Esophagus (tissue), 2 donors: Measurements from ENCODE around the gene E2F1. TPM values are rescaled to one million over a fixed set of nuclear protein-coding genes. Genes with fewer than 3 reads are reported as not detected.

Source experiments
- H3K27ac ChIP-seq, 2 donors: one replicate each; pipeline ENCODE4 v1.5.1; 2013; ENCODE audit warnings: low read depth in 2 of 2, mild to moderate bottlenecking in 2 of 2, inconsistent platforms in 1 of 2, low read length in 1 of 2, moderate library complexity in 1 of 2
- H3K27me3 ChIP-seq, 2 donors: one replicate each; pipeline ENCODE4 v1.6.1; 2013; ENCODE audit warnings: low read length in 2 of 2, control low read depth in 1 of 2, mild to moderate bottlenecking in 1 of 2; ENCODE audit not compliant: insufficient read depth in 2 of 2, control insufficient read depth in 1 of 2
- H3K36me3 ChIP-seq, 2 donors: one replicate each; pipeline ENCODE4 v1.6.1; 2013; ENCODE audit warnings: low read length in 1 of 2; ENCODE audit not compliant: control insufficient read depth in 2 of 2, insufficient read depth in 2 of 2
- H3K4me1 ChIP-seq, 2 donors: one replicate each; pipeline ENCODE4 v1.6.1; 2013; ENCODE audit warnings: low read length in 1 of 2; ENCODE audit not compliant: control insufficient read depth in 2 of 2, insufficient read depth in 2 of 2
- H3K4me3 ChIP-seq, 2 donors: one replicate each; pipeline ENCODE4 v1.5.1; 2013; ENCODE audit warnings: low read length in 2 of 2, mild to moderate bottlenecking in 2 of 2, low read depth in 1 of 2, moderate library complexity in 1 of 2
- H3K9me3 ChIP-seq, 2 donors: one replicate each; pipeline ENCODE4 v1.6.1; 2013; ENCODE audit warnings: mild to moderate bottlenecking in 2 of 2, low read depth in 1 of 2, low read length in 1 of 2, moderate library complexity in 1 of 2; ENCODE audit not compliant: control insufficient read depth in 2 of 2, insufficient read depth in 1 of 2
- WGBS, 2 donors: extraction: QIAGEN DNeasy Blood & Tissue Kit; methylation state at CpG; one replicate each; pipeline ENCODE4 v1.1.7; 2013; 5-methylcytosine and 5-hydroxymethylcytosine counted together
- polyA plus RNA-seq, 2 donors: library from polyadenylated mRNA; stranded (reverse); fragments of 200-250 nt; gene quantifications; one replicate each; pipeline ENCODE4 v1.2.3, GENCODE V29; 2013
- donor health status: healthy with polysubstance abuse.
- donor health status: Bipolar disorder and iron deficiency.

The E2F1 gene
- polyA plus RNA-seq, 2 donors = 6.4 to 6.7 TPM

GRCh38 chr20:33629979-33630378 is 56.2 kb downstream of the E2F1 start:
- Histone ChIP-seq H3K4me1 (no peaks in the 10 kb centered on the region), H3K4me3 (no peak overlapping the region), H3K36me3 (peaks cover 8 to 18% of the 10 kb centered on the region in 2 donors), H3K9me3 (no peaks in the 10 kb centered on the region), H3K27ac (no peak overlapping the region), H3K27me3 (no peaks in the 10 kb centered on the region)
- 89 to 92% methylated on average over 5 of the region's 5 CpGs for WGBS, 2 donors

GRCh38 chr20:33629533-33629932 is 56.7 kb downstream of the E2F1 start:
- 96% methylated on average over 10 of the region's 10 CpGs for WGBS, 2 donors
- Histone ChIP-seq H3K27me3 (no peaks in the 10 kb centered on the region), H3K4me1 (no peaks in the 10 kb centered on the region), H3K36me3 (peaks cover 8 to 22% of the 10 kb centered on the region in 2 donors), H3K27ac (no peak overlapping the region), H3K4me3 (no peak overlapping the region), H3K9me3 (no peaks in the 10 kb centered on the region)

GRCh38 chr20:33627577-33628216 is 58.5 kb downstream of the E2F1 start:
- H3K27ac ChIP-seq = no peak overlapping the region
- 96 to 97% methylated on average over 4 of the region's 4 CpGs for WGBS, 2 donors
- H3K36me3 ChIP-seq = peaks cover 12 to 30% of the 10 kb centered on the region in 2 donors
- H3K4me3 ChIP-seq = no peak overlapping the region
- no peaks in the 10 kb centered on the region for H3K27me3 ChIP-seq
- peaks cover 0 to 4% of the 10 kb centered on the region in 2 donors for H3K4me1 ChIP-seq
- H3K9me3 ChIP-seq = no peaks in the 10 kb centered on the region

GRCh38 chr20:33626190-33626589 is 60.0 kb downstream of the E2F1 start:
- Histone ChIP-seq H3K27ac (no peak overlapping the region), H3K9me3 (no peaks in the 10 kb centered on the region), H3K4me1 (peaks cover 0 to 4% of the 10 kb centered on the region in 2 donors), H3K36me3 (peaks cover 12 to 30% of the 10 kb centered on the region in 2 donors), H3K27me3 (no peaks in the 10 kb centered on the region), H3K4me3 (no peak overlapping the region)
- WGBS, 2 donors = 95 to 98% methylated on average over 4 of the region's 4 CpGs

Other genes starting within 250 kb of the E2F1 start
- 10 to 100 TPM in 1 of 2 donors, 1 to 10 TPM in 1; 6.1 to 10.9 TPM for gene SNTA1, start 242.6 kb downstream of the E2F1 start, polyA plus RNA-seq
- gene CBFA2T2, start 196.3 kb downstream of the E2F1 start, polyA plus RNA-seq = 1 to 10 TPM; 4.7 to 8.5 TPM
- under 1 TPM; 0.02 to 0.04 TPM for gene C20orf144, start 24.1 kb downstream of the E2F1 start, polyA plus RNA-seq
- 1 to 10 TPM; 1.4 to 2.8 TPM for gene ACTL10, start 19.4 kb downstream of the E2F1 start, polyA plus RNA-seq
- gene NECAB3, start 12.0 kb downstream of the E2F1 start, polyA plus RNA-seq = 10 to 100 TPM; 13.5 to 18.4 TPM
- gene PXMP4, start 33.9 kb upstream of the E2F1 start, polyA plus RNA-seq = 1 to 10 TPM; 5.4 to 5.8 TPM
- 1 to 10 TPM; 2.6 to 4.5 TPM for gene ZNF341, start 45.6 kb upstream of the E2F1 start, polyA plus RNA-seq
- gene CHMP4B, start 125.0 kb upstream of the E2F1 start, polyA plus RNA-seq = 100 to 1,000 TPM; 116 to 136 TPM